HG03280 (cell line): ENCODE data around the gene RTN4R.

Source experiments
- ATAC-seq: cut with Tn5 transposase; IDR thresholded peaks from one replicate; pipeline ENCODE4 v1.9.1; 2021; ENCODE audit warnings: mild to moderate bottlenecking, moderate library complexity; ENCODE audit not compliant: unreplicated experiment

RTN4R gene

DNA sequence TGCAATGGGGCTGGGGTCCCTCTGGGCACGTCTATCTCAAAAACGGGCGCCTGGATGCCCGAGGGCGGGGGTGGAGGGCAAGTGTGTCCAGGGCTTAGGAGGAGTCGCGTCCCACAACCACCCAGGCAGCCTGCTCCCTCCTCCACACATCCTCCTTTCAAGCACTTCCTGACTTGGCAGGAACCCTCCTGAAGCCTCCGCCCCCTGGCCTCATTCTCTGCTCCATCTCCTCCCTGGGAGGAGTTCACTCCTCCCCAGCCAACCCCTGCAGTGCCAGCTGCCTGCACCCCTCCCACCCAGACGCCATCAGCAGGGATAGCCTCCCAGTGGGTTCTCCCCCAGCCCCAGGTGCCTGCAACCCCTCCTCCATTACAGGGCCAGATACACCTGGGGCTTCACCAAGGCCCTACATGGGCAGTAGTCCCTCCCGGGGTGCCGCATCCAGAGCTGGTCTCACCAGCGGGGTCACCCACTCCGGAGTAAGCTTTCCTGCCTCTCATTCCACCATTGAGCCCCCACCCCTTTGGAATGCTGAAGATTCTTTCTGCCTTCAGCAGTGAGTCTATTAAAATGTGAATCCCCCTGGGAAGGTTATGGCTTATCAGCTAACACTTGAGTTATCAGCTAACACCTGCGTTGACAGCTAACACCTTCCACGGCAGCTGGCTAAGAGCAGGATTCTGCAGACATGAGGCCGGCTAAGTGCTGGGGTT is 24.4 kb downstream of the RTN4R start:
- no peak for ATAC-seq

GRCh38 chr22:20243176-20243536 is 25.0 kb downstream of the RTN4R start:
- no peak for ATAC-seq

DNA sequence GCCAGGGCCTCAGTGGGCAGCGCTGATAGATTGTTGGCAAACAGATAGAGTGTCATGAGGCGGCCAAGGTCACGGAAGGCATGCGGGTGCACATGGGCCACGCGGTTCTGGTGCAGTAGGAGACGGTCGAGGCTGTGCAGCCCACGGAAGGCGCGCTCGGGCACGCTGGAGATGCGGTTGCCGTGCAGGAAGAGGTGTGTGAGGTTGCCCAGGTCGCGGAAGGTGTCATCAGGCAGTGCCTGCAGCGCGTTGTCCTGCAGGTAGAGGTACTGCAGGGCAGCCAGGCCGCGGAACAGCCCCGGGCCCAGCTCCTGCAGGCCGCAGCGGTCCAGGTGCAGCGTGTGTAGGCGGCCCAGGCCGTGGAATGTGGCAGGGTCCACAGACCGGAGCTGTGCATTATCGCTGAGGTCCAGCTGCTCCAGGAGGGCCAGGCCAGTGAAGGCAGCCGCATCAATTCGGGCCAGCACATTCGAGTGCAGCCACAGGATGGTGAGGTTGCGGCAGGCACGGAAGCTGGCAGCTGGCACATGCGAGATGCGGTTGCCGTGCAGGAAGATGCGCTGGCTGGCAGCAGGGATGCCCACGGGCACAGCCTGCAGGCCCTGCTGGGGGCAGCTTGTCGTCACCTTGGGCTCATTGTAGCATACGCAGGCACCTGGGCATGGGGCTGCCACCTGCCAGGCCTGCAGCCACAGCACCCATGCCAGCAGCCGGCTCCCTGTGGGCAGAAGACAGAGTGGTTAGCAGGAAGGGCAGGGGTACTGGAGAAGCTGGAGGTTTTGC is 25.5 kb downstream of the RTN4R start:
- ATAC-seq = no peak

DNA sequence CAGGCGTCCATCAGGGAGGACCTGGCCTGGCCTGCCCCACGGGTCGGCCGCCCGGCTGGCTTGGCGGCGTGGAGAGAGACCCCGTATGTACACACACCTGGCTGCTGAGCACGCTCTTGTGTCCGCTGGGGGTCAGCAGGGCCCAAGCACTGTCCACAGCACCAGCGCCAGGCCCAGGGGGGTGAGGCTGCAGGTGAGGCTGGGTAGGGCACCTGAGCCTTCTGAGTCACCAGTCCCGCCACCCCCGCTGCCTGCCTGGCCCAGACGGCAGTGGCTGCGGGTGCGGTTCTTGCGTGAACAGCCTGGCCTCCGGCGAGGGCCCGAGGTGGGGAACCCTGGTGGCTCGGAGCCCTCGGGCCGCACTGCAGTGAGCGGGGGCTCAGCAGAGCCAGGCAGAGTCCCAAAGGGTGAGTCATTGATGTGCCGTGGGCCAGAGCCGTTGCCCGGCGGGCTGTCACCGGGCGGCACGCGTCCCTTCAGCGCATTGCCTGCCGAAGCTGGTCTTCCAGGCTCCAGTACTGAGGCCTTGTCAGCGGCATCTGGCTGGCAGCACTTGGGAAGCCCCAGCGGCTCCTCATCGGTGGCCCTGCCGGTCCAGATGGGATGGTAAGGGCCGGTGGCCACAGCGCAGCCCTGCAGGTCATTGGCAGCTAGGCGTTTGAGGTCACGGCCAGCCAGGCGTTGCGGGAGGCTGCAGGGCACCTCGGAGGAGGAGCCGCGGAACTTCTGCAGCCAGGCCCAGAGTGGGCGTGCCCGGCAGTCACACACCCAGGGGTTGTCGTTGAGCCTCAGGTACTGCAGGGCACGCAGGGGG is 26.3 kb downstream of the RTN4R start:
- ATAC-seq = no peak

DNA sequence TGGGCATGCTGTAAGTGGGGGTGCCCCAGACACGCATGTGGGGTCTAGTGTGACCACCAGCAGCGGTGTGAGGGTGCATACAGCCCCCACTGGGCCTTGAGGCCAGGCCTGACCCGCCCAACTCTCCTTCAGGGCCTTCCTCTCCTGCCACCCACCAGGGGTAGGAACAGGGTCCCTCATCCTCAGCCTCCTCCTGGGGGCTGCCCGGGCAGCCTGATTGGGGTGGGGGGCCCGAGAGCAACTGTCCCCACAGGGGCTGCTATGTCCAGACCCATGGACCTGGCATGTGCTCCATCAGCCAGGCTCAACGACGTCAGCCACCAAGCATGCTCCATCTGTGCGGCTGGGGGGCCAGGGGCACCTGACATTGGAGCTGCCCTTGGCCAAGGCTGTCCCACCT is 27.2 kb downstream of the RTN4R start:
- no peak for ATAC-seq

DNA sequence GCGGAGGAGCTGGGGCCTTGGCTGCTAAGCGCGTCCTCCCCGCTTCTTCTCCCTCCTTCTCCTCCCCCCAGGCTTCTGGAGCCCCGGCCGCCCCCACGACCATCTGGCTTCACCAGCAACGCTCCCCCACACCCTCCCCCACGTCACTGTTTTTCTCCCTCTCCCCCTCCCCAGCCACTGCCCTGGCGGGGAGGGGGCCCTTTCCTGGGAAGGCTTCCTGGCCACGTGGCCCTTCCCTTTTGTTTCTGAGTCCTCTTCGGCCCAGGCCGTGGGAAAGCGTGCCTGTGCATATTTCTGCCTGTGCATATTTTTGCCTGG is 27.7 kb downstream of the RTN4R start:
- no peak for ATAC-seq

DNA sequence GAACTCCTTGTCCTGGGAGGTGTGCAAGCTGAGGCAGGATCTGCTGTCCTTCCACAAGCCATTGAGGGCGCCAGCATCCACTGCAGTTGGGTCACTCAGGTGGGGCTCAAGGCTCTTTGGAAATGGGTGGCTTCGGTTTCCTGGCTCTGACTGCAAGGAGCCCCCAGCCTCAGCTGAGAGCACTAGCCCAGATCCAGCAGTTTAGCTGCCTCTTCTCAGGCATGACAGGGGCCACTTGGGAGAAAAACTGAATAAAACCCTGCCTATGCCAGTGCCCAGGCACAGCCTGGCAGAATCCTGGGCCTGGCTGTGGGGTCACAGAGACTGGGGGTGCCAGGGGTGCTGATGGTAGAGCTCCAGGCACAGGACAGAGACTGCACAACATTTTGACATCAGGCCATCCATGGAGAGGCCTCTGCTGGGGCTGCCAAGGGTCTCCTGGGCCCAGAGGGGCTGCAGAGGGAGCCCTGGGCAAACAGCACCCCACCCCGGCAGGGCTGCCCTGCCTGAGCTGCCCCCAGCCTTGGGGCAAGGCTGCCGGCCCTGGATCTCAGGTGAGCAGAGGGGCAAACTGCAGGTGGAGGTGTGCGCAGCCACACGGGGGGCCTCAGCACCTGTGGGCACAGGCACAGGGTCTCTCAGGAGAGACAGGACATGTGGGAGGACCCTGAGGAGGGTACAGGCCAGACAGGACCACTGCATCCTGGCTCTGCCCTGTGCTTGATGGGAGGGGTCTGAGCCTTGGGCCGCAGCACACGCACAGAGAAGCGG is 28.3 kb downstream of the RTN4R start:
- ATAC-seq = no peak

DNA sequence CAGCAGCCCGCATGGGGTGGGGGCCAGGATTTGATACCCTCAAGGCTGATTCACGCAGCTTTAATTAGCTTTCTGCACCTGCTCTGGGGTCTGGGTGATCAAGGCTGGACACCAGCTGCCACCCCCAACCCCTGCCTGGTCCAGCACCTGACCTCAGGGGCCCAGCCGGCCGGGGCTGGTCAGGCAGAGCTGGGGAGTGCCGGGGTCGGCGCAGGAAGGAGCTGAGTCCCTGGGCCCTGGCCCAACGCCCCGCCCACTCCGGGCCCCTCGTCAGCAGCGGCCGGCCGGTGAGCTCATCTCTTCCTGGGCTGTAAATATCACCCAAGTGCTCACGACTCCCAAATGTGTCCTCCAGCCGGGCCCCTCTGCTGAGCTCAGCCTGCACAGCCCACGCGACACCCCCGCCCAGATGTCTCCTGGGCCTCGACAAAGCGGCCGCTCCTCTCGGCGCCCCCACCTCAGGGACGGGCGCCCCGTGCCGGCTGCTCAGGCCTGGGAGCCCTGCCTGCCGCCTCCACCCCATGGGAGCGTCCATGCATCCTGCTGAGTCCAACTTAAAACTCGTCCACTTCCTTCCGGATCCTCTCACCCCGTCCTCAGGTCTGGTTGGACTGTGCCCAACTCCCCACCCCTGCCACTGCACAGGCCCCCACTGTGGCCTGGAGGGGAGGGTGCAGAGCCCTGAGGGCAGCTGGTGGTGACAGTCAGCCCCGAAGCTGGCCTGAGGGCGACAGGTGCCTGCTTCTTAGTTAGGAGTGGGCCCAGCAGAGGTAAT is 29.0 kb downstream of the RTN4R start:
- ATAC-seq = no peak

GRCh38 chr22:20238536-20238900 is 29.6 kb downstream of the RTN4R start:
- no peak for ATAC-seq

DNA sequence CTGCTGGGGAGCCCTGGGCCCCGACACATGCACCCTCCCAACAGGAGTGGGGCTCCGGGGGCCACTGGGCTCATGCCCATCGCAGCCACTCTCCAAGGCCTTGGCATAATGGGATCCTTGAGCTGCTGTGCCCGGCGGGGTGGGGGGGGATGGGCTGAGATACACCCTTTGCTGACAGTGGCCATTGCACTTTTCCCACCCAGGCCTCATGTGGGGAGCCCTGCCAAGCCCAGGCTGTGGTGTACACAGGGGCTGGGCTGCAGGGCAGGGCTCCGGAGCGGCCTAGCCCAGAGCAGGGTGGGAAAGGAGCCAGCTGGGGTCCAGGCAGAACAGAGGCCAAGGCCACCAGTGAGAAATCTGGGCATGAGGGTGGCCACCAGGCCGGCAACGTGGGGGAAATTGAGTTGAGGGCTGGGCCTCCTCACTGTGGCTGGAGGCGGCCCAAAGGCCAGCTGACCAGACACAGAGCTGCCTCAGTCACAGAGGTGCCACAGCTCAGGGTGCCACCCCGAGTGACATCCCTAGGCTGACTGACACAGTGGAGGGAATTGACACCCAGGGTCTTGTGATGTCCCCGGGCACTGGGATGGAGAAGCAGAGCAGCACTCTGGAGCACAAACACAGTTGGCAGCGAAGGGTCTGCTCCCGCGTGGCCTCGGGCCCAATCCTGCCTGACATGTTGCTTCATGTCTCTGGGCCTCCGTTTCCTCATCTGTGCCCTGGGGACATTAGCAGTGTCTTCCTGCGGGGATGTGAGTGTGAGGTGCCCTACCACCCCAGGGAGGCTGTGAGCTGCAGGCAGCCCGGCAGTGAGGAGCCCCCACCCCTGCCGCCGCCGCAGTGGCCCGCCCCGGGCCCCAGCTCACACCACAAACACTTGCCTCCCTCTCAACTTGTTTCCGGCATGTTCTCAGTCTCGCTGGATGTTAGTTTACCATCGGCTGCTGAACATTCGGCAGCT is 30.4 kb downstream of the RTN4R start:
- no peak for ATAC-seq

GRCh38 chr22:20236052-20236717 is 31.9 kb downstream of the RTN4R start:
- no peak for ATAC-seq

GRCh38 chr22:20235389-20235991 is 32.6 kb downstream of the RTN4R start:
- ATAC-seq = no peak

- ATAC-seq = no peak
These were observed 33.2 kb downstream of the RTN4R start for GRCh38 chr22:20234760-20235388.

DNA sequence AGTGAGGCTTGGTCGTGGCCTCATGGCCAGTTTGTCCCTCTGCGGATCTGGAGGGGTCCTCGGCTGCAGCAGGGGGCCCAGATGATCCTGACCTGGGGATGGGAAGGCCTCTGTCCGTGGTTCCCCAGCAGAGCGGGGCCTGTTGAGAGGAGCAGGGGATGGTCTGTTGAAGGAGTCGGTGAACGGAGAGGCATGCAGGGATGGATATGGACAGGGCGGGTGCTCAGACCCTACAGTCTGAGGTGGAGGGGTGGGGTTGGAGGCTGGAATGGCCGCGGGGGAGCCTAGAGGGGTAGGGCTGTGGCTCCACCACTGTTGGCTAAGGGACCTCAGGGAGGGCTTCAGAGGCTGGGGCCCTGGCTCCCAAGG is 33.8 kb downstream of the RTN4R start:
- ATAC-seq = no peak

GRCh38 chr22:20233351-20234313 is 34.5 kb downstream of the RTN4R start:
- no peak for ATAC-seq

GRCh38 chr22:20232781-20233180 is 35.3 kb downstream of the RTN4R start:
- no peak for ATAC-seq

- ATAC-seq = no peak
These were observed 35.9 kb downstream of the RTN4R start for GRCh38 chr22:20232237-20232598.
